Osteoblast (primary cell): Measurements from ENCODE around the gene DET1. TPM values are rescaled to one million over a fixed set of nuclear protein-coding genes. Genes with fewer than 3 reads are reported as not detected.
"Not testable (repeated sequence)": the region's sequence is repeated elsewhere in the genome, so short reads cannot be mapped to it uniquely, and the experiment has no call there.

ENCODE experiments used
- DNase-seq: peaks from one replicate; pipeline ENCODE4 v3.0.0; 2011; ENCODE audit warnings: low spot score, mixed read lengths; ENCODE audit not compliant: insufficient read length; ENCODE audit errors: missing footprints
- H2AFZ ChIP-seq: 2 replicates; pipeline ENCODE4 v1.6.0; 2011; ENCODE audit warnings: mild to moderate bottlenecking, low read length
- H3K27ac ChIP-seq: 2 replicates; pipeline ENCODE4 v1.5.1; 2011; ENCODE audit warnings: mild to moderate bottlenecking, low read depth, low read length, moderate library complexity
- H3K27me3 ChIP-seq: 2 replicates; pipeline ENCODE4 v1.6.0; 2012; ENCODE audit warnings: mild to moderate bottlenecking, control low read depth, inconsistent platforms, low read length, moderate library complexity; ENCODE audit not compliant: insufficient read depth
- H3K36me3 ChIP-seq: 2 replicates; pipeline ENCODE4 v1.5.1; 2011; ENCODE audit warnings: mild to moderate bottlenecking, low read length, control low read depth, moderate library complexity; ENCODE audit not compliant: insufficient read depth
- H3K4me1 ChIP-seq: 2 replicates; pipeline ENCODE4 v1.5.1; 2011; ENCODE audit warnings: mild to moderate bottlenecking, low read length, control low read depth, moderate library complexity; ENCODE audit not compliant: insufficient read depth
- H3K4me2 ChIP-seq: 2 replicates; pipeline ENCODE4 v1.6.0; 2011; ENCODE audit warnings: mild to moderate bottlenecking, low read length; ENCODE audit not compliant: insufficient read depth
- H3K4me3 ChIP-seq: fragments of 200-600 bp; sonication (generic); 3 replicates; pipeline ENCODE4 v1.5.1; 2012; ENCODE audit warnings: mild to moderate bottlenecking, low read length, inconsistent platforms; ENCODE audit not compliant: insufficient read depth
- H3K79me2 ChIP-seq: 2 replicates; pipeline ENCODE4 v1.6.0; 2012; ENCODE audit warnings: mild to moderate bottlenecking, low read length, control low read depth, inconsistent platforms; ENCODE audit not compliant: insufficient read depth
- H3K9me3 ChIP-seq: 2 replicates; pipeline ENCODE4 v1.5.1; 2011; ENCODE audit warnings: low read depth, low read length, control low read depth
- H4K20me1 ChIP-seq: 2 replicates; pipeline ENCODE4 v1.6.0; 2012; ENCODE audit warnings: mild to moderate bottlenecking, low read length, control low read depth; ENCODE audit not compliant: insufficient read depth
- CTCF ChIP-seq: IDR thresholded peaks from 2 replicates; pipeline ENCODE4 v1.5.1; 2011; ENCODE audit warnings: mild to moderate bottlenecking, low read depth, low read length, moderate library complexity; ENCODE audit errors: extremely low read depth
- total RNA-seq: library from RNA; depleted of rRNA; stranded (reverse); fragments of >200 nt; gene quantifications from 2 replicates; pipeline ENCODE4 v1.2.3, GENCODE V29; 2012

DET1 gene
- total RNA-seq, 1 donor, result 7.6 TPM

GRCh38 chr15:88477904-88478303 is 68.6 kb downstream of the DET1 start:
- no peak overlapping the region for H3K4me3 ChIP-seq
- H3K36me3 ChIP-seq, result peaks cover 33% of the 10 kb centered on the region
- H3K4me2 ChIP-seq, result no peak overlapping the region
- H3K79me2 ChIP-seq, result no peaks in the 10 kb centered on the region
- no peak for TF ChIP-seq CTCF
- H3K27me3 ChIP-seq, result no peaks in the 10 kb centered on the region
- no peaks in the 10 kb centered on the region for H3K9me3 ChIP-seq
- H4K20me1 ChIP-seq, result no peaks in the 10 kb centered on the region
- DNase-seq, result no peak
- peaks cover 3% of the 10 kb centered on the region for H3K4me1 ChIP-seq
- no peak overlapping the region for H3K27ac ChIP-seq
- H2AFZ ChIP-seq, result no peak overlapping the region

DNA sequence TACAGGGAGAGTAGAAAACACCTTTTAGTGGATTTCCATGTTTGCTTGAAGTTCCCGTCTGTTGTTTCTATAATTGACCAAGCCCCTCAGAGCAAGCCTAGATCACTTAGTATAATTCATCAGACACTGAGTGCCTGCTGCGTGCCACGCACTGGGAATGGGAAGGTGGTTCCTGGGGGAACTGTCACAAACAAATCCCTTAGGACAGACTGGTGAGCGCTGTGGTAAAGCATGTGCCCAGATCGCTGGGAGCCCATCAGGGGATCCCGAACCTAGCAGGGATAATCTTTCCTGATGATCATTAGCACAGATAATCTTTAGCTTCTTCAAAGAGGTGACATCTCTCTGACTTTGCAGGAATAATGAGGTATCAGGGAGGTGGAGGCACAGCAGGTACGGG is 69.4 kb downstream of the DET1 start:
- Histone ChIP-seq H3K9me3 (no peaks in the 10 kb centered on the region), H3K36me3 (peaks cover 41% of the 10 kb centered on the region), H3K4me1 (peaks cover 3% of the 10 kb centered on the region), H3K79me2 (no peaks in the 10 kb centered on the region), H4K20me1 (no peaks in the 10 kb centered on the region), H3K4me2 (no peak overlapping the region), H3K27ac (peak overlapping the region; percentile 23), H3K4me3 (no peak overlapping the region), H2AFZ (no peak overlapping the region), H3K27me3 (no peaks in the 10 kb centered on the region)
- no peak for DNase-seq
- no peak for TF ChIP-seq CTCF

- Histone ChIP-seq H3K36me3 (peaks cover 41% of the 10 kb centered on the region), H3K4me3 (no peak overlapping the region), H3K27me3 (no peaks in the 10 kb centered on the region), H3K27ac (peak overlapping the region; percentile 23), H3K79me2 (no peaks in the 10 kb centered on the region), H4K20me1 (no peaks in the 10 kb centered on the region), H3K4me2 (no peak overlapping the region), H3K9me3 (no peaks in the 10 kb centered on the region), H3K4me1 (peaks cover 3% of the 10 kb centered on the region), H2AFZ (no peak overlapping the region)
- peak; percentile 67 for TF ChIP-seq CTCF
- DNase-seq, result peak; percentile 88
Measured at GRCh38 chr15:88476635-88477060, 69.8 kb downstream of the DET1 start.

GRCh38 chr15:88473661-88474293 is 72.7 kb downstream of the DET1 start:
- not testable (repeated sequence) for H3K4me3 ChIP-seq, H2AFZ ChIP-seq, H3K4me2 ChIP-seq, H3K4me1 ChIP-seq, H3K27me3 ChIP-seq, H3K27ac ChIP-seq, H3K9me3 ChIP-seq, H4K20me1 ChIP-seq, DNase-seq
- peaks cover 51% of the 10 kb centered on the region for H3K36me3 ChIP-seq
- H3K79me2 ChIP-seq, result peaks cover 18% of the 10 kb centered on the region
